Measurements from ENCODE around the gene NCL. TPM values are rescaled to one million over a fixed set of nuclear protein-coding genes. Genes with fewer than 3 reads are reported as not detected.

NCL gene
- total RNA-seq, 1 donor from 2014 or later: 354 TPM

DNA sequence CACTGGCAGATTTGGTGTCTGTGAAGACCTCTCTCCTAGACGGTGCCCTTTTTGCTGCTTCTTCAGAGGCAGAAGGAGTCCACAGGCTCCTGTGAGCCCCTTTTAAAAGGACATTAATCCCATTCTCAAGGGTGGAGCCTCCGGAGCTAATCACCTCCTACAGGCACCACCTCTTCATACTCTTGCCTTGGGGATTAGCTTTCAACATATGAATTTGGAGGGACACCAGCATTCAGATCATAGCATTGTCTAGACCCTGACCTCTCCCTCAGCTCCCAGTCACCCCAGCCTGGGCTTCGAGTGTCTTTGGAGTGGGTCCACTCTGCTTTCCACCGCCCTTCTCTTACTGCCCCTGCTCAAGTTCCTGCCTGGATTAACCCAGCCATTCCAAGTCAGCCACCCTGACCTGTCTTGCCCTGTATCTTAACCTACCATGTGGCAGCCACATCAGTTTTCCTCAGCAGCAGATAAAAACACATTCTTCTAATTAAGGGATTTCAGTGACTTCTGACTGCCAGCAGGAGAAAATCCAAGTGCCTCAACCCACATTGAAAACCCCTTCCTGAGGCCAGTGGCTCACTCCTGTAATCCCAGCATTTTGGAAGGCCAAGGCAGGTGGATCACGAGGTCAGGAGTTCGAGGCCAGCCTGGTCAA, 6.1 kb upstream of the NCL start:
- Mint-ChIP-seq H3K4me3 (no peak overlapping the region), H3K36me3 (no peaks in the 10 kb centered on the region), H3K9me3 (no peaks in the 10 kb centered on the region), H3K27ac (no peak overlapping the region), H3K27me3 (ENCODE audit: insufficient read depth, low read depth) (peaks cover 9% of the 10 kb centered on the region), H3K4me1 (peaks cover 8% of the 10 kb centered on the region)
- H3K4me2 ChIP-seq: no peak overlapping the region
- no peak overlapping the region for H3K4me3 ChIP-seq
- peak; percentile 27 for DNase-seq (ENCODE audit: low spot score)
- H2AFZ ChIP-seq (replicated peaks): no peak overlapping the region
- no peaks in the 10 kb centered on the region for H3K9me3 ChIP-seq (ENCODE audit: low read depth)
- H3K9ac ChIP-seq: no peak overlapping the region
- no peaks in the 10 kb centered on the region for H3K27me3 ChIP-seq
- H3F3A ChIP-seq (ENCODE audit: low read depth): peaks cover 4% of the 10 kb centered on the region
- no peak overlapping the region for H3K27ac ChIP-seq
- H4K20me1 ChIP-seq (ENCODE audit: low read depth): no peaks in the 10 kb centered on the region
- no peaks in the 10 kb centered on the region for H3K36me3 ChIP-seq
- H3K79me2 ChIP-seq (ENCODE audit: low read depth): peaks cover 9% of the 10 kb centered on the region
- no peaks in the 10 kb centered on the region for H3K4me1 ChIP-seq
- TF ChIP-seq EZH2 (IDR thresholded peaks at IDR 0.05): no peak
- no peak for TF ChIP-seq EZH2phosphoT487 (IDR thresholded peaks at IDR 0.05)
- TF ChIP-seq, protein P1, sequence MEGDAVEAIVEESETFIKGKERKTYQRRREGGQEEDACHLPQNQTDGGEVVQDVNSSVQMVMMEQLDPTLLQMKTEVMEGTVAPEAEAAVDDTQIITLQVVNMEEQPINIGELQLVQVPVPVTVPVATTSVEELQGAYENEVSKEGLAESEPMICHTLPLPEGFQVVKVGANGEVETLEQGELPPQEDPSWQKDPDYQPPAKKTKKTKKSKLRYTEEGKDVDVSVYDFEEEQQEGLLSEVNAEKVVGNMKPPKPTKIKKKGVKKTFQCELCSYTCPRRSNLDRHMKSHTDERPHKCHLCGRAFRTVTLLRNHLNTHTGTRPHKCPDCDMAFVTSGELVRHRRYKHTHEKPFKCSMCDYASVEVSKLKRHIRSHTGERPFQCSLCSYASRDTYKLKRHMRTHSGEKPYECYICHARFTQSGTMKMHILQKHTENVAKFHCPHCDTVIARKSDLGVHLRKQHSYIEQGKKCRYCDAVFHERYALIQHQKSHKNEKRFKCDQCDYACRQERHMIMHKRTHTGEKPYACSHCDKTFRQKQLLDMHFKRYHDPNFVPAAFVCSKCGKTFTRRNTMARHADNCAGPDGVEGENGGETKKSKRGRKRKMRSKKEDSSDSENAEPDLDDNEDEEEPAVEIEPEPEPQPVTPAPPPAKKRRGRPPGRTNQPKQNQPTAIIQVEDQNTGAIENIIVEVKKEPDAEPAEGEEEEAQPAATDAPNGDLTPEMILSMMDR (IDR thresholded peaks at IDR 0.05): no peak

DNA sequence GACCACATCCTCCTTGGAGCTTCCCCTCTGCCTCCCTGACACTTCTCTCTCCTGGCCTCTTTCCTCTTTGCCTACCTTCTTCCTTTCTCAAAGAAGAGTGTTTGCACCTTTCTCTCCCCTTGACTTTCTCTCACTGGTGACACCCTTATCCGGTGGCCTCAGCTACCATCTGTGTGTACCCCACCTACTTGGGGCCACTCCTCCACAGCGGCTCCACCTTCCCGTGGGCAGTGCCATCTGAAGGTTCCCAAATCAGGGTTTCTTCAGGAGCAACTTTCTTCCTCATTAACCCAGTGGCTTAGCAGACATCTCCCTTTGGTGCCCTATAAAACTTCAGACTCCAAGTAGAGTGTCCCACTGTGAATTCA, 5.3 kb upstream of the NCL start:
- no peak overlapping the region for H3K27ac Mint-ChIP-seq
- peaks cover 10% of the 10 kb centered on the region for H3K4me1 Mint-ChIP-seq
- Histone ChIP-seq H3K9ac (no peak overlapping the region), H3K79me2 (ENCODE audit: low read depth) (peaks cover 14% of the 10 kb centered on the region), H4K20me1 (ENCODE audit: low read depth) (no peaks in the 10 kb centered on the region), H2AFZ (replicated peaks) (no peak overlapping the region), H3K4me1 (no peaks in the 10 kb centered on the region), H3F3A (ENCODE audit: low read depth) (peaks cover 10% of the 10 kb centered on the region), H3K4me3 (no peak overlapping the region), H3K27me3 (no peaks in the 10 kb centered on the region), H3K4me2 (no peak overlapping the region), H3K36me3 (no peaks in the 10 kb centered on the region), H3K27ac (no peak overlapping the region), H3K9me3 (ENCODE audit: low read depth) (no peaks in the 10 kb centered on the region)
- H3K27me3 Mint-ChIP-seq (ENCODE audit: insufficient read depth, low read depth): peaks cover 9% of the 10 kb centered on the region
- TF ChIP-seq, protein P1 (IDR thresholded peaks at IDR 0.05): no peak
- TF ChIP-seq EZH2phosphoT487 (IDR thresholded peaks at IDR 0.05) (no peak), EZH2 (IDR thresholded peaks at IDR 0.05) (no peak)
- no peaks in the 10 kb centered on the region for H3K9me3 Mint-ChIP-seq
- H3K4me3 Mint-ChIP-seq: peak overlapping the region; percentile 60
- DNase-seq (ENCODE audit: low spot score): no peak
- H3K36me3 Mint-ChIP-seq: no peaks in the 10 kb centered on the region

DNA sequence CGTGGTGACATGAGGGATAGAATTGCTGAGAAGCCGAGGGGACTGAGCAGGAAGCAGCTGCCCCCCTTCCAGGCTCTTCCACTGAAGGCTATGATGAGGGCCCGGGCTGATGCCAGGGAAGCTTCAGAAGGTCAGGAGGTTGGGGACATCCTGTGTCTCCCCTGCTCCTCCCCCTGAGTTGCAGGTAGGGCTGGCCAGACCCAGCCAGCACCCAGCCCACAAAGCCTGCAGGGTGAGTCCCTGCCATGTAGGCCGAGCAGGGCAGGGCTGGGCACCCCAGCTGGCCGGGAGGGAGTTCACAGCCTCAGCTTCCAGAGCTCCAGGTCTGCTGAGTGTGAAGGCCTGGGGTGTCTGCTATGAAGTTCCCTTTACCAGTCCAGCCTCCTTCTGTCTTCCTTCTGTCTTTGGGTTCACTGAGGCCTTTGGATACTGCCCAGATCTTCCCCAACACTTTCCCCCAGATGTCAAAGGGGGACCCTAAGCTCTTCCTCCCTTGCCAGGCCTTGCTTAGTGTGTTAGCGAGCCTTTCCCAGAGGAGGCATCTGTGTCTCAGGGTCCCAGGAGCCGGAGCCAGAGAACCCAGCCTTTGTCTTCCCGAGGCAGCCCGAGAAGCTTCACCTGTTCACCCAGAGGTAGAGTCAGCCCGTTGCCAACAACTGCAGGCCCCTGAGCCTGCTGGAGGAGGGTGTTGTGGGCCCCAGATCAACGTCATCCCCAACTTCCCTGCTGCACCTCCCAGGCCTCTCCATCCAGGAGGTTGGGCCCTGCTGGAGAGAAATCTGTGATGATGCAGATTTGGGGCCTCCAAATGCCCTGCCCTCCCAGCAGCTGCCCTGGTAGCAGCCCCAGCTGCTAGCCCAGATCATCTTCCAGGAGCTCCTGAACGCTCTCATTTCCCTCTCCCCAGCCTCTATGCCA, 3.6 kb upstream of the NCL start:
- TF ChIP-seq, protein P1 (IDR thresholded peaks at IDR 0.05): no peak
- TF ChIP-seq EZH2 (IDR thresholded peaks at IDR 0.05) (no peak), EZH2phosphoT487 (IDR thresholded peaks at IDR 0.05) (no peak)
- peaks cover 12% of the 10 kb centered on the region for H3K27me3 Mint-ChIP-seq (ENCODE audit: insufficient read depth, low read depth)
- Histone ChIP-seq H3K36me3 (peaks cover 2% of the 10 kb centered on the region), H3K4me2 (no peak overlapping the region), H4K20me1 (ENCODE audit: low read depth) (peaks cover 13% of the 10 kb centered on the region), H3K27ac (no peak overlapping the region), H3K4me1 (peaks cover 5% of the 10 kb centered on the region), H3F3A (ENCODE audit: low read depth) (peaks cover 23% of the 10 kb centered on the region), H3K9ac (no peak overlapping the region), H2AFZ (replicated peaks) (no peak overlapping the region), H3K9me3 (ENCODE audit: low read depth) (no peaks in the 10 kb centered on the region), H3K27me3 (no peaks in the 10 kb centered on the region), H3K4me3 (no peak overlapping the region), H3K79me2 (ENCODE audit: low read depth) (peaks cover 28% of the 10 kb centered on the region)
- H3K9me3 Mint-ChIP-seq: no peaks in the 10 kb centered on the region
- no peak overlapping the region for H3K4me3 Mint-ChIP-seq
- peaks cover 16% of the 10 kb centered on the region for H3K4me1 Mint-ChIP-seq
- peak overlapping the region; percentile 81 for H3K27ac Mint-ChIP-seq
- DNase-seq (ENCODE audit: low spot score): no peak
- H3K36me3 Mint-ChIP-seq: peaks cover 6% of the 10 kb centered on the region

Measured in neural progenitor cell (in vitro differentiated cells).